Upper lobe of left lung (tissue), 6 donors: ENCODE data around the gene PLGRKT. TPM values are rescaled to one million over a fixed set of nuclear protein-coding genes. Genes with fewer than 3 reads are reported as not detected.
"Not testable (repeated sequence)": the region's sequence is repeated elsewhere in the genome, so short reads cannot be mapped to it uniquely, and the experiment has no call there.

ENCODE experiments used
- ATAC-seq, 2 donors: fragments of 200-7000 bp; cut with Tn5 transposase; one replicate each; pipeline ENCODE4 v1.9.1; 2022; ENCODE audit warnings: mild to moderate bottlenecking in 2 of 2, moderate library complexity in 2 of 2; ENCODE audit not compliant: low FRiP score in 2 of 2
- DNase-seq, 2 donors: peaks; one replicate each; pipeline ENCODE4 v3.0.0-alpha.2; 2019 to 2020
- H3K27ac ChIP-seq, 4 donors: fragments of 200-600 bp; sonication (generic); one replicate each; pipeline ENCODE4 v1.5.1; 2016 to 2019
- H3K27me3 ChIP-seq, 4 donors: fragments of 200-600 bp; sonication (generic); one replicate each; pipeline ENCODE4 v1.5.1; 2017 to 2019
- H3K36me3 ChIP-seq, 4 donors: fragments of 200-600 bp; sonication (generic); one replicate each; pipeline ENCODE4 v1.5.1; 2016 to 2019
- H3K4me1 ChIP-seq, 4 donors: fragments of 200-600 bp; sonication (generic); one replicate each; pipeline ENCODE4 v1.5.1; 2018 to 2019
- H3K4me3 ChIP-seq, 4 donors: fragments of 200-600 bp; sonication (generic); one replicate each; pipeline ENCODE4 v1.5.1; 2017 to 2019; ENCODE audit warnings: mild to moderate bottlenecking in 2 of 4, moderate library complexity in 1 of 4
- H3K9me3 ChIP-seq, 4 donors: fragments of 200-600 bp; sonication (generic); one replicate each; pipeline ENCODE4 v1.5.1; 2018 to 2019
- EP300 ChIP-seq, 4 donors: sonication (generic); formaldehyde crosslinking; IDR thresholded peaks; one replicate each; pipeline ENCODE4 v1.5.1; 2017; ENCODE audit warnings: antibody characterized with exemption in 4 of 4, control low read depth in 2 of 4
- POLR2A ChIP-seq, 4 donors: fragments of 450-650 bp; IDR thresholded peaks; one replicate each; pipeline ENCODE4 v1.5.1; 2016 to 2017; ENCODE audit warnings: antibody characterized with exemption in 4 of 4, mild to moderate bottlenecking in 2 of 4
- POLR2AphosphoS5 ChIP-seq, 2 donors: sonication (generic); formaldehyde crosslinking; IDR thresholded peaks; one replicate each; pipeline ENCODE4 v1.5.1; 2017; ENCODE audit warnings: antibody characterized with exemption in 2 of 2
- WGBS, 2 donors: methylation state at CpG; one replicate each; pipeline ENCODE4 v1.1.5; 2017 to 2018; 5-methylcytosine and 5-hydroxymethylcytosine counted together
- total RNA-seq, 6 donors: library from RNA; depleted of rRNA in 4 of 6; stranded (reverse); fragments of >200 nt in 4 of 6; gene quantifications; one replicate each; pipeline versions ENCODE4 v1.1.0 to v1.2.1, GENCODE V29; 2016 to 2021
- TF ChIP-seq, protein P1 (sequence below), 6 experiments: fragments of 450-650 bp in 4 of 6; fragments of 200-600 bp in 2 of 6; sonication (generic) in 2 of 6; IDR thresholded peaks; one replicate each; pipeline ENCODE4 v1.5.1; 2016 to 2019; ENCODE audit warnings: antibody characterized with exemption in 6 of 6
- donor health status: DM: no; HTN: no; CAD: no; lungs with moderate emphysema.
- donor health status: DM: no; HTN: yes; CAD: no; lungs with severe emphysema.

Gene PLGRKT
- total RNA-seq, 6 donors from 2014 or later, result 3.1 to 19.3 (median 14.4) TPM

DNA sequence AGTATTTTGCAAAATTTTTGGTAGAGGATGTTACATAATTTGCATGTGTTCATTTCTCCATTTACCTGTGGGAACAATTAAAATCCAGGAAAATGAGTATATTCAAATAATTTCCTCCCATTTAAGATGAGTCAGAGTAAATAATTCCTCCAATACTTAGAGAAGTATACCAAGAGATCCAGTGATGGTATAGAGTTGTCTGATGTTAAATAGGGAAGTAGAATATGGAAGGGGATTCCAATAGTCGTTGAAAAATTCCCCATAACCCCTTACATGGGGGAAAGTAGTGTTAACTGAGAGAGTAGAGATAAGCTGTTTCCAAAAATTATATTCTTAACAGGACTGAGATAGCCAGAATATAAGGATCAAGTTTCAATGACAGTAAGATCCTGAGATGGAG is 28.3 kb upstream of the PLGRKT start:
- Histone ChIP-seq H3K4me3 (no peak overlapping the region), H3K9me3 (no peaks in the 10 kb centered on the region), H3K36me3 (peaks cover 0 to 72% (median 29%) of the 10 kb centered on the region in 4 donors), H3K27ac (peak overlapping the region in 1 of 4 donors; percentile 23), H3K4me1 (no peaks in the 10 kb centered on the region), H3K27me3 (no peaks in the 10 kb centered on the region)
- no peak for TF ChIP-seq POLR2A (IDR thresholded peaks at IDR 0.05)
- no peak for TF ChIP-seq POLR2AphosphoS5 (IDR thresholded peaks at IDR 0.05)
- no peak for TF ChIP-seq EP300 (IDR thresholded peaks at IDR 0.05)
- TF ChIP-seq, protein P1, sequence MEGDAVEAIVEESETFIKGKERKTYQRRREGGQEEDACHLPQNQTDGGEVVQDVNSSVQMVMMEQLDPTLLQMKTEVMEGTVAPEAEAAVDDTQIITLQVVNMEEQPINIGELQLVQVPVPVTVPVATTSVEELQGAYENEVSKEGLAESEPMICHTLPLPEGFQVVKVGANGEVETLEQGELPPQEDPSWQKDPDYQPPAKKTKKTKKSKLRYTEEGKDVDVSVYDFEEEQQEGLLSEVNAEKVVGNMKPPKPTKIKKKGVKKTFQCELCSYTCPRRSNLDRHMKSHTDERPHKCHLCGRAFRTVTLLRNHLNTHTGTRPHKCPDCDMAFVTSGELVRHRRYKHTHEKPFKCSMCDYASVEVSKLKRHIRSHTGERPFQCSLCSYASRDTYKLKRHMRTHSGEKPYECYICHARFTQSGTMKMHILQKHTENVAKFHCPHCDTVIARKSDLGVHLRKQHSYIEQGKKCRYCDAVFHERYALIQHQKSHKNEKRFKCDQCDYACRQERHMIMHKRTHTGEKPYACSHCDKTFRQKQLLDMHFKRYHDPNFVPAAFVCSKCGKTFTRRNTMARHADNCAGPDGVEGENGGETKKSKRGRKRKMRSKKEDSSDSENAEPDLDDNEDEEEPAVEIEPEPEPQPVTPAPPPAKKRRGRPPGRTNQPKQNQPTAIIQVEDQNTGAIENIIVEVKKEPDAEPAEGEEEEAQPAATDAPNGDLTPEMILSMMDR (IDR thresholded peaks at IDR 0.05), result no peak
- WGBS, 2 donors, result 57 to 76% methylated on average over 1 of the region's 1 CpG
- DNase-seq (no peak), ATAC-seq (no peak)

DNA sequence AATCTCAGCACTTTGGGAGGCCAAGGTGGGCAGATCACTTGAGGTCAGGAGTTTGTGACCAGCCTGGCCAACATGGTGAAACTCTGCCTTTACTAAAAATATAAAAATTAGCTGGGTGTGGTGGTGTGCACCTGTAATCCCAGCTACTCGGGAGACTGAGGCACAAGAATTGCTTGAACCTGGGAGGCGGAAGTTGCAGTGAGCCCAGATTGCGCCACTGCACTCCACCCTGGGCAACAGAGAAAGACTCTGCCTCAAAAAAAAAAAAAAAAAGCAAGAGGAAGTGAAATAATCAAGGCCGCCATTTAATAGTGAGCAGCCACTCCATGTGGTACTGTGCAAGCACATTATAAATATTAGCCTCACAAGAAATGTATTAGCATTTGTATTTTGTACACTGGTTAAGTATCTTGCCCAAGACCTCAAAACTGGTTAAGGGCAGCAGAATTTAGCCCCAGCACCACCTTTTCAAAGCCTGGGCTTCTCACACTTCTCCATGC is 27.2 kb upstream of the PLGRKT start:
- H3K36me3 ChIP-seq, result peaks cover 0 to 70% (median 29%) of the 10 kb centered on the region in 4 donors

DNA sequence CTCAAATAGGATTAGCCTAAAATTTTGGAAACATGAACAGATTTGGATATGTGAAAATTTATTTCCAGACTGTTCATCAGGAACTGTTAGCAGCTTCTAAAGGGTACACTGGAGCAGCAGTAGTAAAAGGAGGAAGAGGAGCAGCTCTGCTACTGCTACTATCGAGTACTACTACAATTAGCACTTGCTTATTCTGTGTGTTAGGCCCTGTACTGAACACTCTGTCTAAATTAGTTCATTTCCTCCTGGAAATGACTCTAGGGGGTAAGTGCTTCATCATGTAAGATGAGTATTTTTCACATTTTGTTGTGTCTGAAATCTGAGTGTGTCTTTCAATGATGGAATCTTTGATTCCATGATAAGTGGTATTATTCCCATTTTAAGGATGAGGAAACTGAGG is 22.4 kb upstream of the PLGRKT start:
- DNase-seq (no peak), ATAC-seq (no peak)
- Histone ChIP-seq H3K36me3 (peaks cover 0 to 56% (median 9%) of the 10 kb centered on the region in 4 donors), H3K27me3 (no peaks in the 10 kb centered on the region), H3K9me3 (no peaks in the 10 kb centered on the region), H3K27ac (peak overlapping the region in 3 of 4 donors; percentile 23 to 53 (median 49)), H3K4me3 (no peak overlapping the region), H3K4me1 (peaks cover 8 to 12% (median 9%) of the 10 kb centered on the region in 4 donors)
- TF ChIP-seq POLR2A (IDR thresholded peaks at IDR 0.05), result no peak
- TF ChIP-seq, protein P1 (IDR thresholded peaks at IDR 0.05), result no peak
- TF ChIP-seq EP300 (IDR thresholded peaks at IDR 0.05), result no peak
- TF ChIP-seq POLR2AphosphoS5 (IDR thresholded peaks at IDR 0.05), result no peak
- WGBS, 2 donors, result 70 to 78% methylated on average over 1 of the region's 1 CpG

More for the DNA sequence above, 27.2 kb upstream of the PLGRKT start:
- DNase-seq, H3K4me1 ChIP-seq, ATAC-seq, H3K27me3 ChIP-seq, H3K4me3 ChIP-seq, H3K9me3 ChIP-seq: not testable (repeated sequence)
- 79 to 80% methylated on average over 4 of the region's 4 CpGs for WGBS, 2 donors
- peak overlapping the region in 1 of 4 donors; percentile 23 for H3K27ac ChIP-seq

DNA sequence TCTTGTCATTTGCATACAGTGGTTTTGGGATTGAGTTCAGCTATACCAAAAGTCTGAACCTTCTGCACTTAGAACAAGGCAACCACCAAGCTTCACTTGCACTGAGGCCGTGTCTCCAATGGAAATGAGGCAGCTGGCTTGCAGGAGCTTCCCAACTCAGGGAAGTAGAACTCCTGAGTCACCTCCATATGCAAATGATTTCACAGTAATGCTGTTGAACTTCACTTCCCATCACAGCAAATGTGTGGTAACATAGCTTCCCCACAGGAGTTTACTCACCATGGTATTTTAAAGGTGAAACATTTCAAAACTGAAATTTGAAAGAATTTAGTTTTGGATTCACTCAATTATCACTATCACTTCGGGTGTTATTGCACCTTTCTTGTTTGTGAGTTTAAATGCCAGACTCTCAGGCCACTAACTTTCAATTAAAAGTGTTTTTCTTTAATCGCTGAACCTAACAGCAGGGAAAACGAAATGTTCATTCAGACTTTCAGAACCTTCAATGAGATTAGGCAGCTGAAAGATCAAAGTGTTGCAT is 21.6 kb upstream of the PLGRKT start:
- DNase-seq (peak in 1 of 2 donors; percentile 49), ATAC-seq (peak in 1 of 2 donors; percentile 43)
- H3K27ac ChIP-seq, result peak overlapping the region; percentile 8 to 53 (median 36)
- TF ChIP-seq EP300 (IDR thresholded peaks at IDR 0.05) (no peak), POLR2AphosphoS5 (IDR thresholded peaks at IDR 0.05) (peak in 1 of 2 donors; percentile 54)
- no peak overlapping the region for H3K4me3 ChIP-seq
- H3K9me3 ChIP-seq, result no peaks in the 10 kb centered on the region
- peaks cover 0 to 48% (median 7%) of the 10 kb centered on the region in 4 donors for H3K36me3 ChIP-seq
- peaks cover 10 to 15% (median 13%) of the 10 kb centered on the region in 4 donors for H3K4me1 ChIP-seq
- 62 to 82% methylated on average over 4 of the region's 4 CpGs for WGBS, 2 donors
- no peaks in the 10 kb centered on the region for H3K27me3 ChIP-seq

DNA sequence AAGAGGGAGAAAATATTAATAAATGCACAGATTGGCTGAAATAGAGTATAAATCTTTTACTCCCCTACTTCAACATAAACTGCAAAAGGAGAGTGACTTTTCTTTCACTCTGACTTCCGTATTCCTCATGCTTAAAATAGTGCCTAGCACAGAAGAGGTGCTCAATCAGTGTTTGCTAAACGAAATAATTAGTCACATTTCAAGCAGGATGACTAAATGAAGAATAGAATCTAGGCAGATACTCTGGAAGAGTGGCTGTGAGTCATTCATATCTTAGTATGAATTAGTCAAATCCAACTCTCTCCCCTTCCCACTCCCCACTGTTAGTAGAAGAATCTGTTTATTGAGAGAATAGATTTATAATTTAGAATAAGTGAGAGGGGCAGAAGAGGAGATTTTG is 17.5 kb upstream of the PLGRKT start:
- H3K4me3 ChIP-seq, result no peak overlapping the region
- TF ChIP-seq, protein P1 (IDR thresholded peaks at IDR 0.05), result no peak
- TF ChIP-seq POLR2A (IDR thresholded peaks at IDR 0.05), result peak in 1 of 4 donors; percentile 10
- TF ChIP-seq POLR2AphosphoS5 (IDR thresholded peaks at IDR 0.05), result peak in 1 of 2 donors; percentile 18
- TF ChIP-seq EP300 (IDR thresholded peaks at IDR 0.05), result peak in 1 of 4 donors; percentile 41
- no peaks in the 10 kb centered on the region for H3K9me3 ChIP-seq
- H3K27ac ChIP-seq, result peak overlapping the region; percentile 50 to 87 (median 56)
- 36 to 60% methylated on average over 2 of the region's 2 CpGs for WGBS, 2 donors
- no peaks in the 10 kb centered on the region for H3K27me3 ChIP-seq
- peaks cover 23 to 49% (median 40%) of the 10 kb centered on the region in 4 donors for H3K4me1 ChIP-seq
- no peak for DNase-seq
- peaks cover 0 to 27% (median 0%) of the 10 kb centered on the region in 4 donors for H3K36me3 ChIP-seq
- no peak for ATAC-seq
